ENCODE results near the gene LAMA3.

Gene LAMA3

DNA sequence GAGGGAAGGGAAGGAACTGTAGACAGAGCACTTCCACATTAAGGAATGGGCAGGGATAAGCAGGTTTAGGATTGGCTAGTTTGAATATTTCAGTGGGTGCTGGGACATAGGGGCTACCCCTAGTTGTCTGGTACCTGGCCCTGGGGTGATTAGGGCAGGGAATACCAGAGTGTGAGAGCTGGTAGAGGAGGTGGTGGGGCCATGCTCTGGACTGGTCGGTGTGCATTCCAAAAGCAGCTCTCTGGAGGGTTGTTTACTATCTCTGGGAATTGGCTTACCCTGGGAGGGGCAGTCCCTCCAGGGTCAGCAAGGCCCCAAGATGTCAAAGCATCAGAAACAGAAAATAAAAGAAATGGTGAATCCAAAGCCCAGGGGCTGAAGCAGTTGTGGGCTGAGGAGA is 103.8 kb downstream of the LAMA3 start:
- in situ Hi-C loops (cut with HindIII; ENCODE audit: low sequenced_read_pairs), result no loop called here
- DNase-seq (ENCODE audit: low read depth), result no peak
- TF ChIP-seq, protein P1, sequence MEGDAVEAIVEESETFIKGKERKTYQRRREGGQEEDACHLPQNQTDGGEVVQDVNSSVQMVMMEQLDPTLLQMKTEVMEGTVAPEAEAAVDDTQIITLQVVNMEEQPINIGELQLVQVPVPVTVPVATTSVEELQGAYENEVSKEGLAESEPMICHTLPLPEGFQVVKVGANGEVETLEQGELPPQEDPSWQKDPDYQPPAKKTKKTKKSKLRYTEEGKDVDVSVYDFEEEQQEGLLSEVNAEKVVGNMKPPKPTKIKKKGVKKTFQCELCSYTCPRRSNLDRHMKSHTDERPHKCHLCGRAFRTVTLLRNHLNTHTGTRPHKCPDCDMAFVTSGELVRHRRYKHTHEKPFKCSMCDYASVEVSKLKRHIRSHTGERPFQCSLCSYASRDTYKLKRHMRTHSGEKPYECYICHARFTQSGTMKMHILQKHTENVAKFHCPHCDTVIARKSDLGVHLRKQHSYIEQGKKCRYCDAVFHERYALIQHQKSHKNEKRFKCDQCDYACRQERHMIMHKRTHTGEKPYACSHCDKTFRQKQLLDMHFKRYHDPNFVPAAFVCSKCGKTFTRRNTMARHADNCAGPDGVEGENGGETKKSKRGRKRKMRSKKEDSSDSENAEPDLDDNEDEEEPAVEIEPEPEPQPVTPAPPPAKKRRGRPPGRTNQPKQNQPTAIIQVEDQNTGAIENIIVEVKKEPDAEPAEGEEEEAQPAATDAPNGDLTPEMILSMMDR (IDR thresholded peaks at IDR 0.05; ENCODE audit: low read depth, low read length, missing control alignments), result no peak
- H3K4me3 ChIP-seq (ENCODE audit: low read depth, low read length), result no peak overlapping the region

DNA sequence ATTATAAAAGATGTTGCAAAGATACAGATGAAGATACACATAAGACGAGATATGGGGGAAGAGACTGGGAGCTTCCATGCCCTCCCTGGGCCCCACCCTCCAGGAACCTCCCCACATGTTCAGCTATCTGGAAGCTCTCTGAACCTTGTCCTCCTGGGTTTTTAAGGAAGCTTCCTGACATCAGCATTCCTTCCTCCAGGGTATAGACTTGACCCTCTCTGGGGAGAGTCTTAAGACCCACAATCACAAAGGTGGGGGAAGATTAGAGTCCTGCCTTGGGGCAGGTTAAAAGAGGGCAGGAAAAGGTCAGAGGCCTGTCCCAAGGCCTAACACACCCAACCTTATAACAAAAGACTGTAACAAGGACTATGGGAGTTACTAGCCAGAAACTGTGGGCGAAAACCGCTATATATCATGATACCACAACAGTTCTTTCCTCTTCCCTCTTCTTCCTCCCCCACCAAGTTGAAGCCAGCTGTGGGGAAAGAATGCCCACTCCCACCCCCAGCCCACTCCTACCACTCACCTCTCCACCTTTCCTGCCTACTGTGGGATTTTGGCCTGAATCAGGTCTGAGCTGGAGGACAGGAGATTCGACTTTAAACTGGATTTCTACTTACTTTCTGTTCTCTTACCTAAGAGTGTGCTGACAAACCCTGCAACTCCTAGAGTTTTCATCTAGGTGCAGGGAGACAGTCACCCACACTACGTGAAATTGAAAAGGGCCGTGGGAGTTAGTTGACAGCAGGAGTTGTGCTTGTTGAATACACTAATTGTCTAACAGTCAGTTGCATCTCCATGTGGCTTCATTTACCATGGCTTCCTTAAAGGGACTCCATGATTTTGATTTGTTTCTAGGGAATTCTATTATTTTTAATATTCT is 105.0 kb downstream of the LAMA3 start:
- TF ChIP-seq, protein P1 (IDR thresholded peaks at IDR 0.05; ENCODE audit: low read depth, low read length, missing control alignments), result no peak
- in situ Hi-C loops (cut with HindIII; ENCODE audit: low sequenced_read_pairs), result no loop called here
- H3K4me3 ChIP-seq (ENCODE audit: low read depth, low read length), result no peak overlapping the region
- no peak for DNase-seq (ENCODE audit: low read depth)

DNA sequence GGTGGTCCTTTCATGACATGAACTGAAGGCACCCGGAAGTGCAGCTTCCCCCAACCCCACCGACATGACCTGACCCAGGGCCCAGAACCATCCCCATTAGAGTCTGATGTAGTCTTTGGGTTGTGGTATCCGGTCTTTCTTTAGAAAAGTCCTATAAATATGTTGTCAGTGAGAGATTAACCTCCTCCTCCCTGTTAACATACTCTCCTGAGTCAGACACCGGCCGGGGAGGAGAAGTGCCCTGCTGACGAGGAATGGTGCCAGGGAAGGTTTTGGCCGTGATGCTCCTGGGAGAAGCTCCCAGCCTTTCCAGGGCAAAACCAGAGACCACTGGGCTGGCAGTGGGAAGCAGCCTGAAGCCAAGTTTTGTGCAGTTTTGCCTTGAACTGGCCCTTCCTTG is 109.0 kb downstream of the LAMA3 start:
- H3K4me3 ChIP-seq (ENCODE audit: low read depth, low read length), result no peak overlapping the region
- in situ Hi-C loops (cut with HindIII; ENCODE audit: low sequenced_read_pairs), result no loop called here
- TF ChIP-seq, protein P1 (IDR thresholded peaks at IDR 0.05; ENCODE audit: low read depth, low read length, missing control alignments), result no peak
- DNase-seq (ENCODE audit: low read depth), result no peak

DNA sequence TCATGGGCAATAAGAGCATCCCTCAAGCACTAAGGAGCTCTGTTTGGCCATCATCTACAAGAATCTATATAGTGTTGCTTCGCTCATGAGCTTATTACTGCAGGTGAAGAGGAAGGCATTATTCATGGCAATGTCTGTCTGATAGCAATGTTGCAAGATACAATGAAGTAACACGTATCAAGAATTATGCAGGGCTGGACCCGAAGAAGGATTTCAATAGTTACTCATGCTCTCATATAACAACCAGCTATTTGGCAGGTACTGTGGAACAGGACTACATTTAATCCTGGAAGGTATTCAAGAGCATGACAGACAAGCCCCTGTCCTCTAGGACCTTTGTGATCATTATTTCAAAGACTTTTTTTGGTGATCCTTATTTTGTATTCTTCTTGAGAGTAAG is 109.6 kb downstream of the LAMA3 start:
- no peak for DNase-seq (ENCODE audit: low read depth)
- no peak overlapping the region for H3K4me3 ChIP-seq (ENCODE audit: low read depth, low read length)
- TF ChIP-seq, protein P1 (IDR thresholded peaks at IDR 0.05; ENCODE audit: low read depth, low read length, missing control alignments), result no peak
- in situ Hi-C loops (cut with HindIII; ENCODE audit: low sequenced_read_pairs), result no loop called here

DNA sequence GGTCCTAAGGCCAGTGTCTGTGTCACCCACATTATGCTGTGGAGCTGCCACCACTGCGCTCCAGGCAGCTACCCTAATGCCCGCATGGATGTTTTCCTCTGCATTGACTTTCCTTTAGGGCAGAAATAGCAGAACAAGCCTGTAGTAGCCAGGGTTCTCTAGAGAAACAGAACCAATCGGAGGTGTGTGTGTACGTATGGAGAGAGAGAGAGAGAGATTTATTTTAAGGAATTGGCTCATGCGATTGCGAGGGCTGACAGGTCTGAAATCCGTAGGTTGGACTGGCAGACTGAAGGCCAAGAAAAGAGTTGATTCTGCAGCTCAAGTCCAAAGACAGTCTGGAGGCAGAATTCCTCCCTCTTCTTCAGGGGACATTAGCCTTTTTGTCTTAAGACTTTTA is 110.3 kb downstream of the LAMA3 start:
- DNase-seq (ENCODE audit: low read depth), result no peak
- in situ Hi-C loops (cut with HindIII; ENCODE audit: low sequenced_read_pairs), result no loop called here
- H3K4me3 ChIP-seq (ENCODE audit: low read depth, low read length), result no peak overlapping the region
- TF ChIP-seq, protein P1 (IDR thresholded peaks at IDR 0.05; ENCODE audit: low read depth, low read length, missing control alignments), result no peak

DNA sequence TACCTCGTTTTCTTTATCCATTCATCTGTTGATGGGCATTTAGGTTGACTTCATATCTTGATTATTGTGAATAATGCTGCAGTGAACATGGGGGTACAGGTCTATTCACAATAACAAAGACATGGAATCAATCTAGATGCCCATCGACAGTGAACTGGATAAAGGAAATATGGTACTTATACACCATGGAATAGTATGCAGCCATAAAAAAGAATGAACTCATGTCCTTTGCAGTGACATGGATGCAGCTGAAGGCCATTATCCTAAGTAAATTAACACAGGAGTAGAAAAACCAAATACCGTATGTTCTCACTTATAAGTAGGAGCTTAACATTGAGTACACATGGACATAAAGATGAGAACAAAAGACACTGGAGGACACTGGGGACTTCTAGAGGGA is 111.6 kb downstream of the LAMA3 start:
- in situ Hi-C loops (cut with HindIII; ENCODE audit: low sequenced_read_pairs), result no loop called here
- H3K4me3 ChIP-seq (ENCODE audit: low read depth, low read length), result no peak overlapping the region
- DNase-seq (ENCODE audit: low read depth), result no peak
- TF ChIP-seq, protein P1 (IDR thresholded peaks at IDR 0.05; ENCODE audit: low read depth, low read length, missing control alignments), result no peak
